GM18517 (cell line): ENCODE measurements around the gene COX19.
A peak's percentile ranks its signal among the peaks of the same experiment; 100 is the strongest.
"Not testable (repeated sequence)": the region's sequence is repeated elsewhere in the genome, so short reads cannot be mapped to it uniquely, and the experiment has no call there.

Experiments used
- ATAC-seq: cut with Tn5 transposase; IDR thresholded peaks from one replicate; pipeline ENCODE4 v1.9.1; 2021; ENCODE audit warnings: mild to moderate bottlenecking, moderate library complexity; ENCODE audit not compliant: unreplicated experiment

The COX19 gene

DNA sequence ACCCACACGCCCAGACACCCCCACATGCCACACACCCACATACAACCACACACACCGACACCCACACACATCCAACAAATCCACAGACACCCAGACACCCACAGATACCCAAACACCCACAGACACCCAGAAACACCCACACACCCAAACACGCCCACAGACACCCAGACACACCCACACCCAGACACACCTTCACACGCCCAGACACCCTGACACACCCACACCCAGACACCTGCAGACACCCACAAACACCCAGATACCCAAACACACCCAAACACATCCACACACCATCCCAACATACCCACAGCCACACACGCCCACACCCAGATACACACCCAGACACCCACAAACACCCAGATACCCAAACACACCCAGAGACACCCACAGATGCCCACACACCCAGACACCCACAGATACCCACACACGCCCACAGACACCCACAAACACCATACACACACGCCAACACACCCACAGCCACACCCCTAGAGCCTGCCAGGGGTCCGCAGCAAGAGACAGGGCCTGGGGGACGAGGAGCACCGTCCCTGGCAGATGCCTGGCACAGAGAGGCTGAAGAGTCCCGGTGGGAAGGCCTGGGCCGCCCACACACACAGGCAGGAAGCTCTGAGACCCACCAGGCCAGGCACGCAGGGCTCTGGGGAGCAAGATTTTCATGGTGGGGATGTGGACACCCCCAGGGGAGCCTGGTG, 36.1 kb upstream of the COX19 start:
- peak; percentile 45 for ATAC-seq

DNA sequence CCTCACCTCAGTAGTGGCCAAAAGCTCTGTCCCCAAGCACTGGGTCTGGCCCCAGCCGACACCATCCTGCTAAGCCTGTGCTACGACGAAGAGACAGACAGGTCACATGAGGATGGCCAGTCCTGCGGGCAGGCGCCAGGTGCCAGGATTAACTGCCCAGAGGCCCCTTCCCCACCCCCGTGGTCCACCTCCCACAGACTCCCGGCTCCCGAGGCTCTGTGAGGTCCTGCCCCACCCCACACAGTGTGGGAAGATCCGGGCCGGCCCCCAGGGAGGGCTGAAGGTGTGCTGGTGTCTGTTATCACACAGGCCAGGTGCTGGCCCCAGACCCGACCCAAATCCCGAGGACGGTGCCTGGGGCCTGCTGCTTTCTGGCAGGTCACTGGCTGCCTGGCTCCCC, 34.9 kb upstream of the COX19 start:
- no peak for ATAC-seq

DNA sequence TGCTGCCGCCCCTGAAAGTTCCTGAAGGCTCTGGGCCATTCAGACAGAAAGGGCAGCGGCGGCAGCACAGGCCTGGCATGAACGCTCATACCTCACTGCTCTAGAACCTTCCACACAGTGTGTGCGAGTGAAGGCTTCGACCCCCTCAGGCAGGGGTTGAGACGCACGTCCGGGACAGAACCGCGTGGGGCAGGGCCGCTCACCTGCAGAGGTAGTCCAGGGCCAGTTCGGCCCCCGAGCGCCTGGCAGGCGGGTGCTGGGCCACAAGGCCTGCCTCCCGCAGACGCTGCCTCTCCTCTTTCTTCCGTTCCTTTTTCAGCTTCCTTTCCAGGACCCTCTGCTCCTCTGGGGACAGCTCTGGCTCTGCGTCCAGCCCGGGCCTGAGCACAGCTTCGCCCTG, 34.4 kb upstream of the COX19 start:
- ATAC-seq, result no peak

DNA sequence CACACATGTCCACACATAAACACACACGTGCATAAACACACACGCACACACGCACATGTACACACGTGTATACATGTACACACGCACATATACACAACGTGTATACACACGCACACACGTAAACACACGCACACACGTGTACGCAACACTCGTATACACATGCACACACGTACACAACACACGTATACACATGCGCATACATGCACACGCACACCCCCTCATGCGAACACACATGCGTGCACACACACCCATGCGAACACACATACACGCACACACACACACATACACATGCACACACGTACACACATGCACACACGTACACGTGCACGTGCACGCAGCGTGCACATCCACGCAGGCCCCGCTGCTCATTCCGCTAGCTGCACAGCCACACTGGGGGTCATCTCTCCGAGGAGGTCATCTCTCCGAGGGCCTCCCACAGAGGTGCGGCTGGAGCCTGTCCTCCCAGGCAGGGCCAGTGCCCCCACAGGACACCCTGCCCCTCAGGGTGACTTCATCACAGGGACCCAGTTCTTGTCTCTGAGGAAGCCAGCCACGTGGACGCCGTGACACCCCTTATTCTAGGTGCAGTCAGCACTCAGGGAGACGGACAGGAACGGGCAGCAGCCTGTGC, 33.5 kb upstream of the COX19 start:
- ATAC-seq, result no peak

DNA sequence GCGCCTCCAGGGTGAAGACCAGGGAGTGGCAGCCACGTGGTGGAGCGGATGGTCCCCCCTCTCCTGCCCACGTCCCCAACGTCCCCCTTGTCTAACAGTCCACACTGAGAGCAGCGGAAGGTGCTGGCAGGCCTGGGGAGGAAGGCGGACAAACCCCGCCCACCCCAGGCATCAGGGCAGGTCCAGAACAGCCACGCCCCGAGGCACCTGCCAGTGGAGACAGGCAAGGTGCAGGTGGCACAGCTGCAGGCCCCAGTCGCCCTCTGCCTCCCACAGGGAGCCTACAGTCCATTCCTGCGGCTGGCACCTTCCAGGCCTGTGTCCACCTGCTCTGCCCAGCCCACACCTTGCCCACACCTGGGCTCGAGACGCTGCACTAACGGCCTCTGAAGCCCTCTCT, 32.6 kb upstream of the COX19 start:
- ATAC-seq, result no peak

DNA sequence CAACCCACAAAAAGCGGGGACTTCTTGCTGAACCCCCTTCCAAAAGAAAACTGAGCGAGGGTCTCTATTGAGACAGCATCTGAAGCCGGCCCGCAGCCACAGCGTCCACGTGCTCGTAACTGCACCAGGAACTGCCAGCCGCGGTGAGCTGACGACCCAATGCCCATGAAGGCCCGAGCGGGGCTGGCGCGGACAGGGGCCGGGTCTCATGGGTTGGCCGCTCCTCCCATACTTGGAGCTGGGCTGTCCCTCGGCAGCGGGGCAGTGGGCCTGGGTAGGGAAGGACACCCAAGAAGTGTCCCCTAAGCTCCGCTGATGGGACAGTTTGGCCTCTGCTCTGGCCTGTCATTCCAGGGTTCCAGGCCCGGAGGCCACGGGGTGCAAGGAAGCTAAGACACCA, 30.0 kb upstream of the COX19 start:
- no peak for ATAC-seq

DNA sequence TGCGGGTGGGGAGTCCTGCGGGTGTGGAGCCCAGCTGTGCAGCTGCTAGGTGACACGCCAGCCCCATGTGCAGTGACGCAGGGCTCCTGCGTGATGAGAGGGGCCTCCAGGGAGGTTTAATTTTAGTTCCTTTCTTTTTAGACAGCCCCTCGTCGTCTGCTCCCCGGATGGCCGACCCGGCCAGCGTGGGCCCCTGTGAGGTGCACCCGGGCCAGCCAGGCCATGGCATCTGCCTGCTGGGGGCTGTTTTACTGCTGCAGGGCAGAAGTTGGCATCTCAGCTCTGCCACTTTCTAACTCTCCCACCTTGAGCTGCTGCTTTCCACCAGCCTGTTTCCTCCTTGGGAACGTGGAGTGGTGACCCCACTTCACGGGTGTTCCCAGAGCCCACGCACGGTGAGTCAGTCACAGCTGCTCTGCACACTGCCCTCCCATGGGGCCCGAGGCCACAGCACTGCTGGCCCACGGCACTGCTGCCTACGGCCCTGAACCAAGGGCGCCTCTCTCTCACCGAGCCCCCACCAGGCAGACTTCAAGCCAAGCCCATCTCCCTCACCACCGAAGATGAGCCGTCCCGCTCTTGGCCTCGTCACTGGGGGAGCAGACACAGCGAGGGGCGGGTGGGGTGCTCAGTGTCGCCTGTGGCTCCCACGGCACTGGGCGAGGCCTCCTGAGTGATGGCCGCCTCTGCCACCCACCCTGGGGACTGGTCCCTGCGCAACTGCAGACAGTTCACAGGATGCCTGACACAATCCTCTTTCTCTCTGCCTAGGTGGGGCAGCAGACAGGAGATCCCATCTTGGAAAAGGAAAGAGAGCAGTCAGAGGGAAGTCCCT, 28.9 kb upstream of the COX19 start:
- peak; percentile 35 for ATAC-seq

DNA sequence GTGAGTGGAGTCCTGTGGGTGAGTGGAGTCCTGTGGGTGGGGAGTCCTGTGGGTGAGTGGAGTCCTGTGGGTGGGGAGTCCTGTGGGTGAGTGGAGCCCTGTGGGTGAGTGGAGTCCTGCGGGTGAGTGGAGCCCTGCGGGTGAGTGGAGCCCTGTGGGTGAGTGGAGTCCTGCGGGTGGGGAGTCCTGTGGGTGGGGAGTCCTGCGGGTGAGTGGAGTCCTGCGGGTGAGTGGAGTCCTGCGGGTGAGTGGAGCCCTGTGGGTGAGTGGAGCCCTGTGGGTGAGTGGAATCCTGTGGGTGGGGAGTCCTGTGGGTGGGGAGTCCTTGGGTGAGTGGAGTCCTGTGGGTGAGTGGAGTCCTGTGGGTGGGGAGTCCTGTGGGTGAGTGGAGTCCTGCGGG, 27.1 kb upstream of the COX19 start:
- ATAC-seq, result not testable (repeated sequence)

DNA sequence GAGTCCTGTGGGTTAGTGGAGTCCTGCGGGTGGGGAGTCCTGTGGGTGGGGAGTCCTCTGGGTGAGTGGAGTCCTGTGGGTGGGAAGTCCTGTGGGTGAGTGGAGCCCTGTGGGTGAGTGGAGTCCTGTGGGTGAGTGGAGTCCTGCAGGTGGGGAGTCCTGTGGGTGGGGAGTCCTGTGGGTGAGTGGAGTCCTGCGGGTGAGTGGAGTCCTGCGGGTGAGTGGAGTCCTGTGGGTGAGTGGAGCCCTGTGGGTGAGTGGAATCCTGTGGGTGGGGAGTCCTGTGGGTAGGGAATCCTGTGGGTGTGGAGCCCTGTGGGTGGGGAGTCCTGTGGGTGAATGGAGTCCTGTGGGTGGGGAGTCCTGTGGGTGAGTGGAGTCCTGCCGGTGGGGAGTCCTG, 26.7 kb upstream of the COX19 start:
- not testable (repeated sequence) for ATAC-seq

DNA sequence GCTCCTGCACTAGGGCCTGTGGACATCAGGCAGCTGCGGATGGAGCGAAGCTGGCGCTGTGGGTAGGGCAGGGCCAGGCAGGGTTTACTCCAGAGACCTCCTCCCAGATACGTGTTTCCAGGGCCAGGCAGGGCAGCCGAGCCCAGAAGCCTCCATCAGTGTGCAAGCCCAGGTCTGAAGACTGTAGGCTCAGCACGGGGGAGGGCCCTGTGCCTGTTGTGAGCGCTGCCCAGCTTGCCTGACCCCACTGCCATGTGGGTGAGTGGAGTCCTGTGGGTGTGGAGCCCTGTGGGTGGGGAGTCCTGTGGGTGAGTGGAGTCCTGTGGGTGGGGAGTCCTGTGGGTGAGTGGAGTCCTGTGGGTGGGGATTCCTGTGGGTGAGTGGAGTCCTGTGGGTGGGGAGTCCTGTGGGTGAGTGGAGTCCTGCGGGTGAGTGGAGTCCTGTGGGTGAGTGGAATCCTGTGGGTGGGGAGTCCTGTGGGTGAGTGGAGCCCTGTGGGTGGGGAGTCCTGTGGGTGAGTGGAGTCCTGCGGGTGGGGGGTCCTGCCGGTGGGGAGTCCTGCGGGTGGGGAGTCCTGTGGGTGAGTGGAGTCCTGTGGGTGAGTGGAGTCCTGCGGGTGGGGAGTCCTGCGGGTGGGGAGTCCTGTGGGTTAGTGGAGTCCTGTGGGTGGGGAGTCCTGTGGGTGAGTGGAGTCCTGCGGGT, 25.9 kb upstream of the COX19 start:
- not testable (repeated sequence) for ATAC-seq

DNA sequence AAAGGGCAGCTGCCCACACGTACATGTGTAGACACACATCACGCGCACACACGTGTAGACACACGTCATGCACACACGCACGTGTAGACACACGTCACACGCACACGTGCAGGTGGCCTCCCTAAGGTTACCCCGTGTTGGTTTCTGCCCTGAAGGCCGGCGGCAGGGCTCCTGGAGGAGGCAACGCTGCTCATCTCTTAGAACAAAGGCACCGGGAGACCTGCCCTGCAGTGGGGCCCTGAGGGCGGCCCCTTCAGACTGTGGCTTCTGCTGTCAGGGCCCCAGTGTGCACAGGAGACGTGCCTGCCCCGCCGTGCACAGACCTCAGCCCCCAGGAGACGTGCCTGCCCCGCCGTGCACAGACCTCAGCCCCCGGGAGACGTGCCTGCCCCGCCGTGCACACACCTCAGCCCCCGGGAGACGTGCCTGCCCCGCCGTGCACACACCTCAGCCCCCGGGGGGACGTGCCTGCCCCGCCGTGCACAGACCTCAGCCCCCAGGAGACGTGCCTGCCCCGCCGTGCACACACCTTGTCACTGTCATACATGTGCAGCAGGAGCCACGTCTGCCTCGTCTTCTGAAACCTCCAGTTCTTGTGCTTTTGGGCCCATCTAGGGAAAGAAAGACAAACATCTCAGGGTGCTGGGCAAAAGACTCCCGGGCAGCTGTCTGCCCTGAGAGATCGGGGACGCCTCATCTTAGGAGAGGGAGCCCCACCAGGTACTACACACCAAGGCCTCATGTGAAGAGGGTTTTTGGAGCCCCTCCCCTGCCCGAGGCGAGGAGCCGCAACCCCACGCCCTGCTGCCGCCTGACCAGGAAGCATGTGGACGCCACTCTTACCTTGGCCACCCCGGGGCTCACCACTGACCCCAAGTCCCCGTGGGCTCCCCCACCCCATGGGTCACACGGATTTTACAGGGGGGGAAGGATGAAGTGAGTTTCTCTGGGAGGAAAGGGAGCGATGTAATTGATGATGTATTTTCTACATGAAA, 24.9 kb upstream of the COX19 start:
- ATAC-seq, result peak; percentile 42

DNA sequence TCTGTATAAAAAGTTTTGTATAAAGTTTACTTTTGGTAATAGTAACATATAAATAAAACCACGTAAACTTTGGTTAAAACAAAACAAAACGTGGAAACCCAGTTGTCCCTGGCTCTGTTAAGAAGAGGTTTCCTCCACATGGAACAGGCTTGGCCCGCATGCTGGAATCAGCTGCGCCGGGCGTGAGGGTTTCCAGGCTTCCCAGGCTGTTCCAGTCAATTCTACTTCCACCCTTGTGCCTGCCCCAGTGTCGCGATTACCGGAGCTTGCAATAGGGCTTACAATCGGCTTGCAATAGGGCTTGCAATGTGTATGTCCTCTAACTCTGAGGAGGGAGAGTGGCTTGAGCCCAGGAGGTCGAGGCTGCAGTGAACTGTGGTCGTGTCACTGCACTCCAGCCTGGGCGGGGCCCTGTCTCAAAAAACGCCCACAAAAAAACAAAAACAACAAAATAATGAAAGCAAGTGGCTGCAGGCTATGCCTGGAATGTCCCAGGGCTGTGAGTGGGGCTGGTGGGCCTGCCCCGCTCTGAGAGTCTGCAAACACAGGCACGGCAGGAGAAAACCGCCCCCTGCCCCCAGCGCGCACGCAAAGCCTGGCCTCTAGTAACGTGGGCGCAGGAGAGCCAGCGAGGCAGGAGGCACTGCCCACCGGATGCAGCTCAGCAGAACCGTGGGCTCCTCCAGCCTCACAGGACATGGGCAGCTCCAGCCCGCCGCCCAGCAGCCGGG, 24.0 kb upstream of the COX19 start:
- ATAC-seq, result peak; percentile 6

DNA sequence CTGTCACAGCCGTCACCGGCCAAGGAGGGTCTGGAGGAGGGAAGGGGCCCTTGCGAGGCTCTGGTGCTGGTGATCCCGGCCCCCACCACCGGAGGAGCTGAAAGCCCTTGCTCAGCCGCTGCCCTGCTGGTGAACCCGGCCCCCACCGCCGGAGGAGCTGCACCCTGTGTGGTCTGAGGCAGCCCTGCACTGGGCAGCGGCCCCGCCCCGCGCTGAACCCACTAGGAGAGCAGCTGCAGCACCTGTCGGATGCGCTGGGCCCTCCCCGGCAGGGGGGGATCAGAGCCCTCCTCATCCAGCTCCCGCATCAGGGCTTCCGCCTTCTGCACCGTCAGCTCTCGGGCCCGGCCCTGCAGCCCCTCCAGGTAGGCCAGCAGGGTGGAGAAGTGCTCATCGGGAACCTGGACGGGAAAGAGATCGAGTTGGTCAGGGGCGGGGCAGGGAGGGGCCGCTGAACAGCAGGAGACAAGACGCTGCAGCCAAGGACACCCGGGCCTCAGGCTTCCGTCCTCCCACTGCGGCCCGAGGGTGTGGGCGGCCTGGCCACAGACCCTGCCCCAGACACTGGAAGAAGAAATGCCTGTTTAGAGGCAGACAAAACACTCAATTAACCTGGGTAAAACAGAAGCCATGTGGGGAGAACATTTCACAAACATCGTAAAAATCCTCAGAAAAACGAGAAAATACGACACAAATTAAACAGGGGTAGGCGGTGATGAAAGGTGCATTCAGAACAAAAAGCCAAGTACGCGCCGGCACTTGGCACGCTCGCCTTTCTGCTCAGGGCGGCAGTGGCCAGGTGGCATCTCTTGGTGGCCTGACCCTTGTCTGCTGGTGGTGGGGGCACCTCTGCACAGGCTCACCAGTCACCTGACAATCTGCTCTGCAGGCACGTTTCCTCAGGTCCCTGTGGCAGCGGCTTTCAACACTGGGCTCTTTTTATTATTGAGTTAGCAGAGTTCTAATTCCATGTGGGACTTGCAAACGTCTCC, 22.4 kb upstream of the COX19 start:
- ATAC-seq, result no peak

DNA sequence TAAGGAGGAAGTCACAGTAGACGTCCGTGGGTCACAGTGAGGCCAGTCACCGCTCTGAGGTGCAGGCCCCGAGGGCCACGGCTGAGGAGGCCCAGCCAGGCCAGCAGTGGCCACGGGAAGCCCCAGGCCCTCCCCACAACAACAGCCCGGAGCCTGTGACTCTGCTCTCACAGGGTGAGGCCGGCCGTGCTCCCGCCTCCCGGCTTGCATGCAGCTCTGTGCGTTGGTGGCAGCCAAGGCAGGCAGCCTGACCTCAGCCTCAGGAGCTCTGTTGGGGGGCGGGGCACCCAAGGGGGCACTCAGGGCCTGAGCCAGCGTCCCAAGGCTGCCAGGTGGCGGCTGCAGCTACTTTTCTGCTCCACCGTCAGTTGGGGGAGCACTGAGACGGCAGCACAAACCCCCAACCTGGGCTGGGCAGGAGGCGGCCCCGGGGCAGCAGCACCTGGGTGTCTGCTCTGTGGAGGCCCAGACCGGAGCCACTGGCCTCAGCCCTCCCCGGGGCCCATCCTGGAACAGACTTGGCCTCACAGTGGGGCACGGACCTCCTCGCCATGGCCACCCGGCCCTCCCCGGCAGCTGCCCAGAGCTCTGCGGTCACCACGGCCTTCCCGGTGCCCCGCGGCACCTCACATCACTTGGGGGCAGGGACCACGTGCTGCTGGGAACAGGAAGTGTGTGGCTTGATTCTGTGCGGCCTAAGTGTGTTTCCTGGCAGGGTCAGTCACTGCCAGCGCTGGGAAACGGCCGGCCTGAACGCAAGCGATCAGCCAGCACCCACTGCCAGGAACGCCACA, 20.9 kb upstream of the COX19 start:
- ATAC-seq, result no peak

DNA sequence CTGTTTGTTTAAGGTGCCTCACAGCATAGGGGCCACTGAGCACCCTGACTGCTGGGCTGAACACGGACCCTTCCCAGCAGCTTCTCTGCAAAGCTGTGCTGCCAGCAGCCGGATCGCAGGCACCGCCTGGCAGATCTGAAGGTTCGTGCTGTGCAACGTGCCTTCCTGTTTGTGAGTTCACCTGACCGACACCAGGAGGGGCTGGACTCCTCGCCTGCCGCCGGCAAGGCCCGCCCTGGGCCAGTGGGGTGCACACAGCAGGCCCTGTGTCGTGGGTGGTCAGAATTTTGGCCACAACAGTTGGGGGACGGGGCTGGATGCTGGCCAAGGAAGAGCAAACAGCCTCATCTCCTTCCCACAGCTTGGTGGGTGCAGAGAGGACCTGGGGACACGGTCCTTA, 20.2 kb upstream of the COX19 start:
- no peak for ATAC-seq

DNA sequence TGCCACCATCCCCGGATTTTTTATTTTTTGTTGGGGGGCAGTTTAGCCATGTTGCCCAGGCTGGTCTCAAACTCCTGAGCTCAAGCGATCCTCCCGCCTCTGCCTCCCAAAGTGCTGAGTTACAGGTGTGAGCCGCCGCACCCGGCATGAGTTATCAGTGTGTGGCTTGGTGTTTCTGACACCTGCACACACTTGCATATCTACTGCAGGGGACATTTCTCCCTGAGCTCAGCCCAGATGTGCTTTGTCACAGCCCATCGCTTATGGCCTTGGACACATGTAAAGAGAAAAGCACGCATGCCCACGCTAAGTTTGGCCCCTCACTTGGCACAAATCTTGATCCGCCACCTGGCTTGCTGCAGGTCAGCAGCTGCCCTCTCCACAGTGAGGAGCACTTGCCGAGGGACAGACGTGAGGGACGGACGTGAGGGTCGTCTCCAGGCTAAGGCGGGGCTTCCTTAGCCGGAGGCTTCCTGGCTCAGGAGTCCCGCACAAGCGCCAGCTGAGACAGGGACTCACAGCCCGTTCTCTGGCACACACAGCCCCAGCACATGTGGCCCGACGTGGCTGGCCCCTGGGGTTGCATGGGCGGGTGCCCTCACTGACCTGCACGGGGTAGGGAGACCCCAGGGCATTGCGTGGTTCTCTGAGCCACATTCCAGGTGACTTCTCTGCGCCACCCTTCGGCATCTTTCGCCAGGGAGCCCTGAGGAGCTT, 19.4 kb upstream of the COX19 start:
- no peak for ATAC-seq
